SK-N-SH (cell line): ENCODE measurements around the gene ATP4A. TPM values are rescaled to one million over a fixed set of nuclear protein-coding genes. Genes with fewer than 3 reads are reported as not detected.

Source experiments
- CTCF ChIA-PET: fragments of 300-600, 350-600 bp; formaldehyde crosslinking; extraction: SDS; loops from one replicate; lab custom pipeline; 2021; lab: Yijun Ruan, JAX
- POLR2A ChIA-PET: fragments of 350-600 bp; sonication (Branson Sonifier 250); formaldehyde crosslinking; extraction: SDS; loops from one replicate; lab custom pipeline; 2020; ENCODE audit warnings: antibody characterized with exemption, inconsistent platforms; lab: Yijun Ruan, JAX
- DNase-seq: peaks from one replicate; pipeline ENCODE4 v3.0.0; 2012
- H2AFZ ChIP-seq: fragments of 200-600 bp; sonication (generic); 2 replicates; pipeline ENCODE4 v1.8.1; 2016; ENCODE audit warnings: antibody characterized with exemption, mild to moderate bottlenecking, low read depth
- H3F3A ChIP-seq: fragments of 200-600 bp; sonication (generic); replicated peaks from 2 replicates; pipeline ENCODE3; 2016; ENCODE audit warnings: antibody characterized with exemption, mild to moderate bottlenecking; ENCODE audit not compliant: insufficient read depth
- H3K27ac ChIP-seq, 2 experiments: fragments of 200-500 bp in 1 of 2; fragments of 200-600 bp in 1 of 2; sonication (Bioruptor generic) in 1 of 2; sonication (generic), shearing (Covaris generic) in 1 of 2; 2 replicates each; pipeline versions ENCODE4 v1.5.1 to v1.6.1; 2014 to 2016; ENCODE audit warnings: low read depth in 2 of 2, inconsistent platforms in 1 of 2, low read length in 1 of 2, mild to moderate bottlenecking in 1 of 2, mixed read lengths in 1 of 2
- H3K27me3 ChIP-seq: fragments of 200-600 bp; sonication (generic), shearing (Covaris generic); 2 replicates; pipeline ENCODE4 v1.6.1; 2016; ENCODE audit warnings: mixed run types; ENCODE audit not compliant: insufficient read depth
- H3K36me3 ChIP-seq, 2 experiments: fragments of 200-500 bp in 1 of 2; fragments of 200-600 bp in 1 of 2; sonication (Bioruptor generic) in 1 of 2; sonication (generic) in 1 of 2; replicated peaks in 1 of 2; 2 replicates each; pipeline versions ENCODE3 to v1.5.1; 2014 to 2016; ENCODE audit warnings: low read length in 1 of 2, mild to moderate bottlenecking in 1 of 2; ENCODE audit not compliant: insufficient read depth in 2 of 2, control insufficient read depth in 1 of 2
- H3K4me1 ChIP-seq, 2 experiments: fragments of 200-500 bp in 1 of 2; fragments of 200-600 bp in 1 of 2; sonication (Bioruptor generic) in 1 of 2; sonication (generic), shearing (Covaris generic) in 1 of 2; 2 replicates each; pipeline versions ENCODE4 v1.5.1 to v1.6.1; 2014 to 2016; ENCODE audit warnings: low read depth in 1 of 2, low read length in 1 of 2, mixed run types in 1 of 2; ENCODE audit not compliant: insufficient read depth in 2 of 2, control insufficient read depth in 1 of 2
- H3K4me2 ChIP-seq: fragments of 200-600 bp; sonication (generic), shearing (Covaris generic); 2 replicates; pipeline ENCODE4 v1.6.1; 2017; ENCODE audit warnings: mixed run types
- H3K4me3 ChIP-seq, 2 experiments: fragments of 200-500 bp in 1 of 2; fragments of 200-600 bp in 1 of 2; sonication (Bioruptor generic) in 1 of 2; sonication (generic), shearing (Covaris generic) in 1 of 2; 2 replicates each; pipeline versions ENCODE4 v1.5.1 to v1.8.1; 2014 to 2016; ENCODE audit warnings: low read depth in 2 of 2, inconsistent platforms in 1 of 2, low read length in 1 of 2, mild to moderate bottlenecking in 1 of 2, mixed read lengths in 1 of 2, moderate library complexity in 1 of 2
- H3K79me2 ChIP-seq: fragments of 200-600 bp; sonication (generic); 2 replicates; pipeline ENCODE4 v1.8.1; 2017; ENCODE audit warnings: mild to moderate bottlenecking; ENCODE audit not compliant: insufficient read depth
- H3K9ac ChIP-seq: fragments of 200-600 bp; sonication (generic); 2 replicates; pipeline ENCODE4 v1.6.1; 2017; ENCODE audit warnings: mixed run types
- H3K9me2 ChIP-seq: fragments of 200-600 bp; sonication (generic); 2 replicates; pipeline ENCODE4 v1.6.1; 2017; ENCODE audit warnings: mixed run types
- H3K9me3 ChIP-seq: fragments of 200-600 bp; sonication (generic); 2 replicates; pipeline ENCODE4 v1.6.1; 2017; ENCODE audit warnings: mixed run types, mild to moderate bottlenecking, moderate library complexity
- H4K20me1 ChIP-seq: fragments of 200-600 bp; sonication (generic); 2 replicates; pipeline ENCODE4 v1.6.1; 2017; ENCODE audit warnings: mild to moderate bottlenecking, mixed run types; ENCODE audit not compliant: insufficient read depth
- CHD2 ChIP-seq: fragments of 150-350 bp; IDR thresholded peaks from 2 replicates; pipeline ENCODE4 v1.6.1; 2018; ENCODE audit warnings: low read length; ENCODE audit not compliant: partially characterized antibody
- EP300 ChIP-seq, 2 experiments: IDR thresholded peaks; 2 replicates each; pipeline versions ENCODE4 v1.4.0 to v1.6.1; 2012; ENCODE audit warnings: borderline replicate concordance in 1 of 2, low read depth in 1 of 2, low read length in 1 of 2
- EZH2phosphoT487 ChIP-seq: fragments of 200-600 bp; sonication (generic); IDR thresholded peaks from 2 replicates; pipeline ENCODE4 v1.6.1; 2017; ENCODE audit warnings: low read depth, mixed run types, mild to moderate bottlenecking, antibody characterized with exemption, moderate library complexity, borderline replicate concordance
- FOXJ3 ChIP-seq: sonication (generic); formaldehyde crosslinking; IDR thresholded peaks from 2 replicates; pipeline ENCODE4 v1.5.1; 2020; ENCODE audit warnings: mild to moderate bottlenecking, missing genetic modification reagents
- FOXM1 ChIP-seq: IDR thresholded peaks from 2 replicates; pipeline ENCODE4 v1.4.0; 2012; ENCODE audit warnings: low read depth, mild to moderate bottlenecking
- GABPA ChIP-seq: IDR thresholded peaks from 2 replicates; pipeline ENCODE4 v1.4.0; 2012; ENCODE audit warnings: low read depth, mild to moderate bottlenecking
- GATA2 ChIP-seq: sonication (generic); formaldehyde crosslinking; IDR thresholded peaks from 2 replicates; pipeline ENCODE4 v1.5.0; 2020; ENCODE audit warnings: mild to moderate bottlenecking, missing genetic modification reagents
- JUND ChIP-seq: IDR thresholded peaks from 2 replicates; pipeline ENCODE4 v1.4.0; 2012
- MAX ChIP-seq: IDR thresholded peaks from 2 replicates; pipeline ENCODE4 v1.4.0; 2012; ENCODE audit warnings: low read depth
- NFIC ChIP-seq: IDR thresholded peaks from 2 replicates; pipeline ENCODE4 v1.4.0; 2012; ENCODE audit warnings: borderline replicate concordance
- NRF1 ChIP-seq: IDR thresholded peaks from 2 replicates; pipeline ENCODE4 v1.6.1; 2012; ENCODE audit warnings: low read depth, mild to moderate bottlenecking, low read length
- SIN3A ChIP-seq: IDR thresholded peaks from 2 replicates; pipeline ENCODE4 v1.6.1; 2012; ENCODE audit warnings: low read depth, mild to moderate bottlenecking, low read length, moderate library complexity, borderline replicate concordance
- TAF1 ChIP-seq: IDR thresholded peaks from 2 replicates; pipeline ENCODE4 v1.6.1; 2012; ENCODE audit warnings: low read depth, mild to moderate bottlenecking, low read length, moderate library complexity, borderline replicate concordance
- TCF12 ChIP-seq: IDR thresholded peaks from 2 replicates; pipeline ENCODE4 v1.4.0; 2012
- TEAD4 ChIP-seq: IDR thresholded peaks from 2 replicates; pipeline ENCODE4 v1.4.0; 2012; ENCODE audit warnings: mild to moderate bottlenecking, borderline replicate concordance; ENCODE audit not compliant: insufficient read depth
- WGBS: methylation state at CpG from one replicate; pipeline ENCODE4 v1.1.6; 2017; ENCODE audit warnings: low lambda C conversion rate; 5-methylcytosine and 5-hydroxymethylcytosine counted together
- polyA plus RNA-seq, 3 experiments: library from polyadenylated mRNA; depleted of rRNA; stranded (reverse); fragments of >200 nt; gene quantifications; 2 replicates each; pipeline ENCODE4 v1.2.3, GENCODE V29; 2012
- TF ChIP-seq, protein P1 (sequence below): fragments of 150-350 bp; IDR thresholded peaks from 2 replicates; pipeline ENCODE4 v1.6.1; 2016; ENCODE audit warnings: mild to moderate bottlenecking, low read depth, low read length

The ATP4A gene
- polyA plus RNA-seq, 1 of the 3 experiments (the other 2 are of a cell fraction): not detected

GRCh38 chr19:35557539-35558399, 5.7 kb downstream of the ATP4A start:
- H3K9ac ChIP-seq: no peak overlapping the region
- H3K36me3 ChIP-seq: no peaks in the 10 kb centered on the region
- peak; percentile 96 for DNase-seq
- peaks cover 43% of the 10 kb centered on the region for H3K27me3 ChIP-seq
- no peak overlapping the region for H3K27ac ChIP-seq
- H4K20me1 ChIP-seq: no peaks in the 10 kb centered on the region
- no peaks in the 10 kb centered on the region for H3K79me2 ChIP-seq
- no peaks in the 10 kb centered on the region for H3K9me2 ChIP-seq
- CTCF ChIA-PET: interaction anchor here (0.9 to 3.9 kb wide), 6 partner anchors 10 to 56 kb away, joined by 4 to 20 read pairs (median 5); partner anchors contain the start of gene HAUS5
- H3F3A ChIP-seq: no peaks in the 10 kb centered on the region
- H3K4me1 ChIP-seq: peaks cover 0 to 11% of the 10 kb centered on the region in 2 experiments; a peak in 1 of 4 replicates
- no peak overlapping the region for H2AFZ ChIP-seq
- POLR2A ChIA-PET: interaction anchor here (1.0 to 1.2 kb wide), 3 partner anchors 86 to 144 kb away, joined by 3 to 5 read pairs (median 4); partner anchors contain the start of gene COX6B1
- TF ChIP-seq MAX: no peak
- peak; percentile 25; the same call in 1 of the 2 replicates for TF ChIP-seq NRF1
- H3K9me3 ChIP-seq: no peaks in the 10 kb centered on the region
- H3K4me3 ChIP-seq: peak overlapping the region; percentile 37 to 43; a peak in 3 of 4 replicates
- peak overlapping the region; percentile 62; the same call in 1 of the 2 replicates for H3K4me2 ChIP-seq
- WGBS: 3% methylated on average over 31 of the region's 60 CpGs

DNA sequence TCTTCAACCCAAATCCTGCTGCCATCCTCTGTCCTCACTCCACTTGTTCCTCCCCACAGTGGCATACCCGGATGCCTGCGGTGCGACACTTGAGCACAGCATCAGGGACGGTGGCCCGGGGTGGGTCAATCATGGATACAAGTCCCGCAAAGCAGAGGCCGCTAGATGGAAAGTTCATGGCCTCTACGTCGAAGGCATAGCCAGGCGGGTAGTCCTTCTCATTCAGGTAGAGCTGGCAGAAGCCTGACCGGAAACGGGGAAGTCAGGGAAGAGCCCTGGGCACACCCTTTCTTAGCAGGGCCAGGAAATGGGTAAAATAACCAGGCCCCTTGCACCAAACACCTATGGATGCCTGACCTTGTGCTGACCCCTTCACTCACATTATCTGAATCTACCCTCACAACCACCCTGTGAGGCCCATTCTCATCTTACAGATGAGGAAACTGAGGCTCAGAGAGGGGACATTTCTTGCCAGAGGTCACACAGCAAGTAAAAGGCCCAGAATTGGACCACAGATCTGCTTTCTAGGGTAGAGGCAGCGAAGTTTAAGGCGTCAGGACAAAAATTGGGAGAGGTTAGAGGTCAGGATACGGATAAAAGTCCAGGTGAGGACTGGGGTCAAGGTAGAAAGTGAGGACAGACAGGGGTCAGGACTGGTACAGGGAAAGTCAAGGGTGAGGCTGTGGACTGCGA, 6.5 kb downstream of the ATP4A start:
- no peaks in the 10 kb centered on the region for H3K36me3 ChIP-seq
- no peak overlapping the region for H3K9ac ChIP-seq
- H3K4me2 ChIP-seq: no peak overlapping the region
- H3K27me3 ChIP-seq: peaks cover 35% of the 10 kb centered on the region
- no peak overlapping the region for H3K27ac ChIP-seq
- 90% methylated on average over 16 of the region's 16 CpGs for WGBS
- no peak for DNase-seq
- H2AFZ ChIP-seq: no peak overlapping the region
- ChIA-PET POLR2A (interaction anchor here (1.2 kb wide), 2 partner anchors 91 to 145 kb away, joined by 4 to 5 read pairs; partner anchors contain the start of gene COX6B1), CTCF (interaction anchor here (0.9 to 3.9 kb wide), 10 partner anchors 8 to 263 kb away, joined by 3 to 20 read pairs (median 6); partner anchors contain the start of gene HAUS5)
- H3K9me2 ChIP-seq: no peaks in the 10 kb centered on the region
- no peak overlapping the region; a peak in 2 of 4 replicates for H3K4me3 ChIP-seq
- no peaks in the 10 kb centered on the region for H4K20me1 ChIP-seq
- no peak for TF ChIP-seq NRF1
- no peak for TF ChIP-seq EZH2phosphoT487
- no peak for TF ChIP-seq GABPA
- TF ChIP-seq FOXJ3 (CRISPR knock-in tag): no peak
- TF ChIP-seq TCF12: no peak
- no peak for TF ChIP-seq TEAD4
- no peak for TF ChIP-seq JUND
- no peak for TF ChIP-seq TAF1
- TF ChIP-seq SIN3A: no peak
- no peak for TF ChIP-seq EP300 (IDR thresholded peaks at IDR 0.05; ENCODE audit: borderline replicate concordance in 1 of 2, low read depth in 1 of 2, low read length in 1 of 2)
- TF ChIP-seq, protein P1, sequence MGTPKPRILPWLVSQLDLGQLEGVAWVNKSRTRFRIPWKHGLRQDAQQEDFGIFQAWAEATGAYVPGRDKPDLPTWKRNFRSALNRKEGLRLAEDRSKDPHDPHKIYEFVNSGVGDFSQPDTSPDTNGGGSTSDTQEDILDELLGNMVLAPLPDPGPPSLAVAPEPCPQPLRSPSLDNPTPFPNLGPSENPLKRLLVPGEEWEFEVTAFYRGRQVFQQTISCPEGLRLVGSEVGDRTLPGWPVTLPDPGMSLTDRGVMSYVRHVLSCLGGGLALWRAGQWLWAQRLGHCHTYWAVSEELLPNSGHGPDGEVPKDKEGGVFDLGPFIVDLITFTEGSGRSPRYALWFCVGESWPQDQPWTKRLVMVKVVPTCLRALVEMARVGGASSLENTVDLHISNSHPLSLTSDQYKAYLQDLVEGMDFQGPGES: no peak
- TF ChIP-seq CHD2: no peak
- TF ChIP-seq FOXM1: no peak
- no peak for TF ChIP-seq GATA2 (CRISPR knock-in tag)
- TF ChIP-seq NFIC: no peak
- H3K9me3 ChIP-seq: no peaks in the 10 kb centered on the region
- no peaks in the 10 kb centered on the region for H3F3A ChIP-seq
- H3K79me2 ChIP-seq: no peaks in the 10 kb centered on the region
- H3K4me1 ChIP-seq: peaks cover 0 to 11% of the 10 kb centered on the region in 2 experiments; a peak in 1 of 4 replicates
